ENCODE results near the gene ISY1. TPM values are rescaled to one million over a fixed set of nuclear protein-coding genes. Genes with fewer than 3 reads are reported as not detected.

The ISY1 gene
- polyA plus RNA-seq, 1 donor (not counting 4 experiments of a cell fraction or from before 2014, with no cell fraction given), result 25.5 TPM

GRCh38 chr3:129104498-129105079, 56.3 kb downstream of the ISY1 start:
- no peak for TF ChIP-seq CTCF (optimal IDR thresholded peaks at IDR 0.05 in 1 of 3, IDR thresholded peaks at IDR 0.05 in 1 of 3, conservative IDR thresholded peaks at IDR 0.05 in 1 of 3; ENCODE audit: extremely low read depth in 1 of 3, insufficient read depth in 2 of 3, low read length in 3 of 3)
- no peaks in the 10 kb centered on the region for H3K27me3 ChIP-seq (ENCODE audit: control insufficient read depth, extremely low read depth, insufficient read depth, low read length)
- peaks cover 62% of the 10 kb centered on the region for H3K79me2 ChIP-seq (ENCODE audit: control insufficient read depth, insufficient read depth, low read length)
- H3K9ac ChIP-seq (ENCODE audit: control insufficient read depth, extremely low read depth, insufficient read depth, low read length), result no peak overlapping the region
- H4K20me1 ChIP-seq (ENCODE audit: control insufficient read depth, extremely low read depth, insufficient read depth, low read length), result peaks cover 9% of the 10 kb centered on the region
- FAIRE-seq, result no peak
- no peak for DNase-seq (ENCODE audit: low read depth, low spot score)
- peaks cover 3% of the 10 kb centered on the region for H3K9me1 ChIP-seq (ENCODE audit: control insufficient read depth, extremely low read depth, insufficient read depth, low read length)
- H3K36me3 ChIP-seq (ENCODE audit: control insufficient read depth in 2 of 2, extremely low read depth in 1 of 2, insufficient read depth in 2 of 2, low read length in 2 of 2), result peaks cover 12 to 13% of the 10 kb centered on the region in 2 experiments
- H3K4me1 ChIP-seq (ENCODE audit: control insufficient read depth, extremely low read depth, insufficient read depth, low read length), result no peaks in the 10 kb centered on the region
- H3K4me2 ChIP-seq (ENCODE audit: control insufficient read depth, extremely low read depth, insufficient read depth, low read depth, low read length), result no peak overlapping the region
- no peak overlapping the region for H3K4me3 ChIP-seq (ENCODE audit: control insufficient read depth in 2 of 3, extremely low read depth in 1 of 3, insufficient read depth in 2 of 3, low read depth in 1 of 3, low read length in 3 of 3)
- no peak overlapping the region for H2AFZ ChIP-seq (ENCODE audit: control insufficient read depth, low read length)
- H3K27ac ChIP-seq (ENCODE audit: control insufficient read depth, insufficient read depth, low read length), result no peak overlapping the region
- dilution Hi-C loops (cut with MboI; ENCODE audit: extremely low pct_ligation_motif_present, low sequenced_read_pairs), result no loop called here
- no peaks in the 10 kb centered on the region for H3K9me3 ChIP-seq (ENCODE audit: control insufficient read depth, low read depth, low read length)

GRCh38 chr3:129104051-129104450, 56.8 kb downstream of the ISY1 start:
- peaks cover 3% of the 10 kb centered on the region for H3K9me1 ChIP-seq (ENCODE audit: control insufficient read depth, extremely low read depth, insufficient read depth, low read length)
- H4K20me1 ChIP-seq (ENCODE audit: control insufficient read depth, extremely low read depth, insufficient read depth, low read length), result peaks cover 9% of the 10 kb centered on the region
- dilution Hi-C loops (cut with MboI; ENCODE audit: extremely low pct_ligation_motif_present, low sequenced_read_pairs), result no loop called here
- H3K79me2 ChIP-seq (ENCODE audit: control insufficient read depth, insufficient read depth, low read length), result peaks cover 62% of the 10 kb centered on the region
- no peak overlapping the region for H3K4me3 ChIP-seq (ENCODE audit: control insufficient read depth in 2 of 3, extremely low read depth in 1 of 3, insufficient read depth in 2 of 3, low read depth in 1 of 3, low read length in 3 of 3)
- peaks cover 12 to 13% of the 10 kb centered on the region in 2 experiments for H3K36me3 ChIP-seq (ENCODE audit: control insufficient read depth in 2 of 2, extremely low read depth in 1 of 2, insufficient read depth in 2 of 2, low read length in 2 of 2)
- no peaks in the 10 kb centered on the region for H3K27me3 ChIP-seq (ENCODE audit: control insufficient read depth, extremely low read depth, insufficient read depth, low read length)
- H3K4me2 ChIP-seq (ENCODE audit: control insufficient read depth, extremely low read depth, insufficient read depth, low read depth, low read length), result no peak overlapping the region
- no peak overlapping the region for H3K9ac ChIP-seq (ENCODE audit: control insufficient read depth, extremely low read depth, insufficient read depth, low read length)
- no peaks in the 10 kb centered on the region for H3K4me1 ChIP-seq (ENCODE audit: control insufficient read depth, extremely low read depth, insufficient read depth, low read length)
- no peak overlapping the region for H2AFZ ChIP-seq (ENCODE audit: control insufficient read depth, low read length)
- no peak overlapping the region for H3K27ac ChIP-seq (ENCODE audit: control insufficient read depth, insufficient read depth, low read length)
- no peak for FAIRE-seq
- no peak for DNase-seq (ENCODE audit: low read depth, low spot score)
- H3K9me3 ChIP-seq (ENCODE audit: control insufficient read depth, low read depth, low read length), result no peaks in the 10 kb centered on the region
- TF ChIP-seq EZH2 (IDR thresholded peaks at IDR 0.05; ENCODE audit: low read length) (no peak), CTCF (optimal IDR thresholded peaks at IDR 0.05 in 1 of 3, IDR thresholded peaks at IDR 0.05 in 1 of 3, conservative IDR thresholded peaks at IDR 0.05 in 1 of 3; ENCODE audit: extremely low read depth in 1 of 3, insufficient read depth in 2 of 3, low read length in 3 of 3) (no peak)

All from keratinocyte (primary cell).